HG03103 (cell line): ENCODE results near the gene HINT2.

Source experiments
- ATAC-seq: cut with Tn5 transposase; IDR thresholded peaks from one replicate; pipeline ENCODE4 v1.9.1; 2021; ENCODE audit warnings: low read depth; ENCODE audit not compliant: unreplicated experiment

The HINT2 gene

GRCh38 chr9:35781066-35781465 is 33.8 kb downstream of the HINT2 start:
- ATAC-seq: no peak

DNA sequence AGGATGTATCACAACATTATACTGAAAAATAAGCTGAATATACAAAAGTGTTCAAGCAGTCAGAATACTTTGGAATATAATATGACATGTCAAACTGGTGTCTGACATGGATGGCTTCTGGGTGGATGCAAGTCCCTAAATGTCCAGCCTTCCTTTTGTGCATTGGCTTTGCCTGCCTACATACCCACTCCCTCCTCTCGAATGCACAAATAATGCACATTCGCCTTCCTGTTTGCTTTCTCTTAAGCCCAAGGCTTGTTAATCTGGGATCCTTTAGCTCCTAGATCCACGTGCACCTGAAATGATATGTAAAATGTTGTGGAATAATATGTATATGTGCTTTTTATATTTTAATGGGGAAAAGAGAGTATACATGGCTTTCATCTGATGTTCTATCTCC is 36.3 kb downstream of the HINT2 start:
- ATAC-seq: no peak

- no peak for ATAC-seq
Measured at GRCh38 chr9:35776018-35776417, 38.8 kb downstream of the HINT2 start.

DNA sequence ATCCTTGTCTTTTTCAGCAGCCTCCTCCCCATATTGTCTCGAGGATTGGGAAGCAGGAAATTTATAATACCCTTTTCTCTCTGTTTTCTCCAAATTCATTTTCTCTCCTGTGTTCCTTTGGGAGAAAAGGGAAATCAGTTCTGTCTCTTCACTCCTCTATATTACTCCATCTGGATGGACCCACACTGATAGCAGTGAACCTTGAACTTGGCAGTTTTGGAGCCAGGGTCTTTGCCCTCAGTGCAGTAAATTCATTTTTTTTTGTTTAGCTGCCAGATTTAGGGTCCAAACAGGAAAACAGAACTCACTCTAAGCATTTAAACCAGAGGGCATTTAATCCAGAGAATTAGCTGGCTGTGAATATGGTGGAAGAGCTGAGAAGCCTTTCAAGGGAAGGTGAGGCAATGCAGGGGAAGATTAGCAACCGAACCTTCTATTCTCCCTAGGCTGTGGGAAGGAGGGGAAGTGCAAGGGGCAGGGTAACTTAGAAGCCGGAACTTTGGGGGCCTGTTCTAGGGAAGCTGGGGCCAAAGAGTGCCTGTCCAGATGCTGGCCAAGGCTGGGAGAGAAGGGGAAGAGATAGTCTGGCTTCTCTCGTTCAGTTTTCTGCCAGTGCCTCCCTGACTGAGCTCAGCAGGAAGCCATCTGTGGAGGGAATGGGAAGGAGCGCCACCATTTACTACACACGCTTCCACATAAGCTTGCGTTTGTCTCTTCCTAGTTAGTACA is 39.8 kb downstream of the HINT2 start:
- ATAC-seq: no peak

GRCh38 chr9:35771943-35772342 is 42.9 kb downstream of the HINT2 start:
- ATAC-seq: no peak

DNA sequence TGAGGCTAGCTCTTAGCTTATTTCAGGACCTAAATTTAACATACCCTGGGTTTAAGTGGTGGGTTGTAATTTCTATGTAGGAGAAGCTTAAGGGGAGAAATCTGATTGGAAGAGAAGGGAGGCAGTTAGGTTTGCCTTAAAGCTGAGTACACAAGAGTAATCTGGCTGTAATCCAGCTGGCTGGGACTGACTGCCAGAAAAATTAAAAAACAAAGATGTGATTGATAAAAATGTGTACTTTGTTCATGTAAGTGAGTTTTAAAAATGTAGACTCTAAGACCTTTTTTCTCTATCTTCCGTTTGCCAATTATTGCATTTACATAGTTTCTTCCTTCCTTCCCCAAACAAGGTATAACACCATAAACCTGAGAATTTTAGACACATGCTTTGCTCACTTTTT is 43.3 kb downstream of the HINT2 start:
- ATAC-seq: no peak

DNA sequence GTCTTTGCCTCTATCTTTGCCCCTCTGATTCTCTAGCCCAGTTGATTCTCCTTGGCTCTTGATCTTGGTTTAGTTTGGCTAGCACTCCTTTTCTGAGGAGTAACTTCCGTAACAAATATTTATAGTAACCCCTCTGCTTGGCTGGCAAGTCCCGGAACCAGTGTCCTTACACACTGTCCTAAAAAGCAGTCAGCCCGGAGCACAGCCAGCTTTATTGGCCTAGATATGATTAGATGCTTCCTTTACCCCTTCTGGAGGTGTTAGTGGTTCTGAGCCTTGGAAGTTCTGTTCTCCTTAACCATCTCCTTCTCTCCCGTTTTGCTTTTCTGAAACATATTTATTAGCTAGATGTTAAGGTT is 43.8 kb downstream of the HINT2 start:
- ATAC-seq: no peak

- no peak for ATAC-seq
Measured at GRCh38 chr9:35769763-35770162, 45.1 kb downstream of the HINT2 start.

DNA sequence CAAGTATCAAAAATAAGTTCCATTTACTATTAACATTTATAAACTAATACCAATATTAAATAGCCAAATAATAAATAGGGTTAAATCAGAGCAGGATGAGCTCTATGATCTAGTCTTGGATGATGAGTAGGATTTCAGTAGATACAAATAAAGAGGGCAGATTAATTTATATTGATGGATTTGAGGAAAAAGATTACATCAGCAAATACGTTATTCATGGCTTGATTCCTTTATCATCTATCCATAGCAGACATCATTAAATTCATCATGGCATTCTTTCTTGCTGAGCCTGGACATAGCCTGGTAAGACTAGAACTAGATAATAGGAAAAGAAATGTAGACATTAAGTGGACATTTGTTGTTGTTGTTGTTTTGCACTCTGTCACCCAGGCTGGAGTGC is 47.4 kb downstream of the HINT2 start:
- no peak for ATAC-seq

DNA sequence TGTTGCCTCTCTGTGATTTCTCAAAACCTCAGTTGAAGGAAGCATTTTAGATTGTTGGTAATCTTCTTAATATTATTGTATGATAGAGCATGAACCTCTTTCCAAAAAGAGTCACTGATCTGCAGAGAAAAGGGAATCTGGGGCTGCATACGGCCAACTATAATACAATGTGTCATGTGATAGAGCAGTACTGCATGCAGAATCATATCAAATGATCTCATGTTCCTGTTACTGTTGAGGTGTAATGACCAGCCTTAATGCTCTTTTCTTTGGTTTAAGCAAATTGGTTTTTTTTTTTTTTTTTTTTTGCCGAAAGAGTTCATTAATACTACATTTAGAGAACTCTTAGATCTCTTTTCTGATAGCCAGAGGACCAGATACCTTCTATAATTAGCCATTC is 47.8 kb downstream of the HINT2 start:
- no peak for ATAC-seq

- ATAC-seq: no peak
Measured at GRCh38 chr9:35763803-35764202, 51.0 kb downstream of the HINT2 start.

GRCh38 chr9:35763181-35763580 is 51.7 kb downstream of the HINT2 start:
- no peak for ATAC-seq
